ENCODE measurements around the gene TMPRSS3. TPM values are rescaled to one million over a fixed set of nuclear protein-coding genes. Genes with fewer than 3 reads are reported as not detected.

Gene TMPRSS3
- total and polyA plus RNA-seq, 9 of the 15 experiments (the other 6 are each of a cell fraction or from before 2014, with no cell fraction given) = 0.07 TPM; not detected in 8

DNA sequence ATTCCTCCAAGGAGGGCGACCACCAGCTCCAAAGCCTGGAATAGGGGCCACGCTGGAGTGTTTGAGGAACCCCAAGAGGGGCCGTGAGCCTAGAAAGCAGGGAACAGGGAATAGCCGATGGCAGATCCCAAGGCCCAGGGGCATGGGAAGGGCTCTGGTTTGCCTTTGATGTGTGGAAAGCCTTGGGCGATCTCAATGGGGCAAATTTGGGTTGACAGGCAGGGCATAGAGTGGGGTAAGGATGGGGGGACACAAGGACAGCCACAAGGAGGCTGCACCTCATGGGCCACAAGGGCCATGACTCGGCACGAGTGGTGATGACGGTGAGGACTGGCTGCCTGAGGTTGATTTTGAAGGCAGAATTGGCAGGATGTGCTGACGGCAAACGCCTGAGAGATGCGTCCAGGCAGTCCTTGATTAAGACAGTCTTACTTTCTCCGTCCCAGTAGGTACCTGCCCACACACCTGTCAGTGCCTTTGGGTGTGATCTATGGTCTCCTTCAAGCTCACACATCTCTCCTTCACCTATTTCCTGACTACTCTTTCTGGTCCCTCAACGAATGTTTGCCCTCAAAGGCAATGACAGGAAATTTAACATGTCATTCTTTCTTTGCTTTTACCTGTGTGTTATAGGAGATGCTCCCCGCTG, 2.0 kb upstream of the TMPRSS3 start (continued):
- no peak for TF ChIP-seq PRDM10 (IDR thresholded peaks at IDR 0.05; ENCODE audit: partially characterized antibody)
- TF ChIP-seq, protein P1, sequence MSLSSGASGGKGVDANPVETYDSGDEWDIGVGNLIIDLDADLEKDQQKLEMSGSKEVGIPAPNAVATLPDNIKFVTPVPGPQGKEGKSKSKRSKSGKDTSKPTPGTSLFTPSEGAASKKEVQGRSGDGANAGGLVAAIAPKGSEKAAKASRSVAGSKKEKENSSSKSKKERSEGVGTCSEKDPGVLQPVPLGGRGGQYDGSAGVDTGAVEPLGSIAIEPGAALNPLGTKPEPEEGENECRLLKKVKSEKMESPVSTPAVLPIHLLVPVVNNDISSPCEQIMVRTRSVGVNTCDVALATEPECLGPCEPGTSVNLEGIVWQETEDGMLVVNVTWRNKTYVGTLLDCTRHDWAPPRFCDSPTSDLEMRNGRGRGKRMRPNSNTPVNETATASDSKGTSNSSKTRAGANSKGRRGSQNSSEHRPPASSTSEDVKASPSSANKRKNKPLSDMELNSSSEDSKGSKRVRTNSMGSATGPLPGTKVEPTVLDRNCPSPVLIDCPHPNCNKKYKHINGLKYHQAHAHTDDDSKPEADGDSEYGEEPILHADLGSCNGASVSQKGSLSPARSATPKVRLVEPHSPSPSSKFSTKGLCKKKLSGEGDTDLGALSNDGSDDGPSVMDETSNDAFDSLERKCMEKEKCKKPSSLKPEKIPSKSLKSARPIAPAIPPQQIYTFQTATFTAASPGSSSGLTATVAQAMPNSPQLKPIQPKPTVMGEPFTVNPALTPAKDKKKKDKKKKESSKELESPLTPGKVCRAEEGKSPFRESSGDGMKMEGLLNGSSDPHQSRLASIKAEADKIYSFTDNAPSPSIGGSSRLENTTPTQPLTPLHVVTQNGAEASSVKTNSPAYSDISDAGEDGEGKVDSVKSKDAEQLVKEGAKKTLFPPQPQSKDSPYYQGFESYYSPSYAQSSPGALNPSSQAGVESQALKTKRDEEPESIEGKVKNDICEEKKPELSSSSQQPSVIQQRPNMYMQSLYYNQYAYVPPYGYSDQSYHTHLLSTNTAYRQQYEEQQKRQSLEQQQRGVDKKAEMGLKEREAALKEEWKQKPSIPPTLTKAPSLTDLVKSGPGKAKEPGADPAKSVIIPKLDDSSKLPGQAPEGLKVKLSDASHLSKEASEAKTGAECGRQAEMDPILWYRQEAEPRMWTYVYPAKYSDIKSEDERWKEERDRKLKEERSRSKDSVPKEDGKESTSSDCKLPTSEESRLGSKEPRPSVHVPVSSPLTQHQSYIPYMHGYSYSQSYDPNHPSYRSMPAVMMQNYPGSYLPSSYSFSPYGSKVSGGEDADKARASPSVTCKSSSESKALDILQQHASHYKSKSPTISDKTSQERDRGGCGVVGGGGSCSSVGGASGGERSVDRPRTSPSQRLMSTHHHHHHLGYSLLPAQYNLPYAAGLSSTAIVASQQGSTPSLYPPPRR (CRISPR knock-in tag; IDR thresholded peaks at IDR 0.05; ENCODE audit: borderline replicate concordance) = no peak
- no peak for TF ChIP-seq GABPB2 (CRISPR knock-in tag; conservative IDR thresholded peaks at IDR 0.05)
- no peak for TF ChIP-seq FOXP1 (CRISPR knock-in tag; IDR thresholded peaks at IDR 0.05)
- no peak for TF ChIP-seq ZKSCAN8 (CRISPR knock-in tag; IDR thresholded peaks at IDR 0.05)
- TF ChIP-seq STAG1 (CRISPR knock-in tag; IDR thresholded peaks at IDR 0.05; ENCODE audit: borderline replicate concordance) = no peak
- TF ChIP-seq HMG20B (CRISPR knock-in tag; IDR thresholded peaks at IDR 0.05) = no peak
- TF ChIP-seq SMARCE1 (IDR thresholded peaks at IDR 0.05) = no peak
- no peak for TF ChIP-seq ATF1 (CRISPR knock-in tag; IDR thresholded peaks at IDR 0.05)
- TF ChIP-seq ATF1 (tag; IDR thresholded peaks at IDR 0.05) = no peak
- no peak for TF ChIP-seq SMAD1 (IDR thresholded peaks at IDR 0.05; ENCODE audit: low read depth, low read length, partially characterized antibody)
- no peak for TF ChIP-seq CREB5 (CRISPR knock-in tag; IDR thresholded peaks at IDR 0.05)
- no peak for TF ChIP-seq ZNF146 (CRISPR knock-in tag; IDR thresholded peaks at IDR 0.05; ENCODE audit: unreplicated experiment)
- no peak for TF ChIP-seq ZNF165 (CRISPR knock-in tag; IDR thresholded peaks at IDR 0.05; ENCODE audit: borderline replicate concordance)
